ENCODE measurements around the gene MAN1A2.

The MAN1A2 gene

GRCh38 chr1:117362986-117363385, 4.3 kb upstream of the MAN1A2 start:
- no peak for DNase-seq

DNA sequence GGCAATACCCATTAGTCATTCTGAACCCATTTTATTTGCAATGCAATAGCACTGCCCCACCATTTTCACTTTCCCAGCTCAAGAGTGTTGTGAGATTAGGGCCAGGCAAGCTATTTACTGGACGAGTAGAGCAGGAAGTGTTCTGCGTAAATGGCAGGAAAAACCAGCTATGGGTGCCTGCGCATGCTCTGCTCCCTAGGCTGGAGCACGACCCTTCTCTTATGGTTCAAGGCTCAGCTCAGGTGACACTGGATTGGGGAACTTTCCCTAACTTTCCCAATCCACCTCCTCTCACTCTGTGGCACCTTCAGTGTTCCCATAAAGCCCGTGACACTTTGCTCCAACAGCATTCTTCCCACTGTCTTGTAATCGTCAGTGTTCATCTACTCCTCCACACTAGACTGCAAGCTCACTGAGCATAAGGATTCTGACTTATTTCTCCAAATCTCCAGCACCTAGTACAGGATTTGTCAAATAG, 3.6 kb upstream of the MAN1A2 start:
- DNase-seq, result no peak

GRCh38 chr1:117364240-117364639, 3.0 kb upstream of the MAN1A2 start:
- no peak for DNase-seq

- DNase-seq, result no peak
These were observed 1.7 kb upstream of the MAN1A2 start for GRCh38 chr1:117365350-117366176.

DNA sequence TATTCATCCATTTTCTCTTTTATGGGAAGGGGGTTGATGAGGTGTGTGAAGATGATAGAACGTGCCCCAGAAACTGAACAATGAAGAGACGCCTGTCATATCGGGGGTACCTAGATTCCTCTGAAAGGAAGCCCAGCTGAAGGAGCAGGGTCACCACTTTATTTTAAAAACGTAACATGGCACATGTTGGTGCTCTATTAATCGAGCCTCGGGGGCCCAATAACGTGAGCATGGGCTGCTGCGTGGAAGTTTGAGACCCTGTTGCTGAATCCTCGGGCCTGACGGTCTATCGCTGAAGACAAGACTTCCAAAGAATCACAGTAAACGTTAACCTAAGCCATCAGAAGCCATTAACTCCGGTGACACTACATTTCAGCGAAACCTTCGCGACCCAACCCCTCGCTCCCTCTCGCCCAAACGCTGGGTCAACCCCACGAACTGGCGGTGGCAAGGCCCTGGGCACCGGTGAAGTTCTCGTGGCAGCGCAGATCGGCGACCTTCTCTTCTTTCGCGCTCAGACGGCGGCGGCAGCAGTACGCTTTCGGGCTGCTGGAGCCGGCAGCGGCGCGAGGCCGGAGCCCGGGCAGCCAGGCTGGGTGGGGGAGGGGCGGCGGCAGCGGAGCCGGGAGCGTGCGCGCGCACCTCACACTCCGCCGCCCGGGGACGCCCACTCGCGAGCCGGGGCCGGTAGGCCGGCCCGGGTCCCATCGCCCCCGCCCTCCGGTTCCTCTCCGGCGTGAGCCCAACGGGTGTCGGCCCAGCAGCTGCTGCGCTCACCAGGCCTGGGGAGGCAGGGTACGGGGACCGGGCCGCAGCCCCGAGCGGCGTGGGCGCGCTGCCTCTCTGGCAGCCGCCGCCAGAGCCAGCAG, 838 bp upstream of the MAN1A2 start:
- DNase-seq, result peak; percentile 36

- DNase-seq, result no peak
These were observed 1.2 kb downstream of the MAN1A2 start for GRCh38 chr1:117368116-117369108.

- no peak for DNase-seq
These were observed 2.8 kb downstream of the MAN1A2 start for GRCh38 chr1:117370071-117370470.

- DNase-seq, result no peak
These were observed 3.3 kb downstream of the MAN1A2 start for GRCh38 chr1:117370509-117370908.

GRCh38 chr1:117371441-117372151, 4.3 kb downstream of the MAN1A2 start:
- DNase-seq, result no peak

- no peak for DNase-seq
These were observed 5.7 kb downstream of the MAN1A2 start for GRCh38 chr1:117372863-117373412.

GRCh38 chr1:117373932-117374331, 6.7 kb downstream of the MAN1A2 start:
- no peak for DNase-seq

- no peak for DNase-seq
These were observed 8.1 kb downstream of the MAN1A2 start for GRCh38 chr1:117375327-117375726.

GRCh38 chr1:117387060-117387633, 19.9 kb downstream of the MAN1A2 start:
- no peak for DNase-seq

DNA sequence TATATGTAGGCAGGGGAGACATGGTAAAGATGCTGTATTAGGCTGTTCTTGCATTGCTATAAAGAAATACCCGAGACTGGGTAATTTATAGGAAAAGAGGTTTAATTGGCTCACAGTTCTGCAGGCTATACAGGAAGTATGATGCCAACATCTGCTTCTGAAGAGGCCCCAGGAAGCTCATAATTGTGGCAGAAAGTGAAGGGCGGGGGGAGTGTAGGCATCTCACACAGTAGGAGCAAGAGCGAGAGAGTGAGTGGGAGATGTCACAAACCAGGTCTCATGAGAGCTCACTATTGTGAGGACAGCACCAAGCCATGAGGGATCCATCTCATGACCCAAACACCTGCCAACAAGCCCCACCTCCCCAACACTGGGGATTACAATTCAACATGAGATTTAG, 21.1 kb downstream of the MAN1A2 start:
- no peak for DNase-seq

DNA sequence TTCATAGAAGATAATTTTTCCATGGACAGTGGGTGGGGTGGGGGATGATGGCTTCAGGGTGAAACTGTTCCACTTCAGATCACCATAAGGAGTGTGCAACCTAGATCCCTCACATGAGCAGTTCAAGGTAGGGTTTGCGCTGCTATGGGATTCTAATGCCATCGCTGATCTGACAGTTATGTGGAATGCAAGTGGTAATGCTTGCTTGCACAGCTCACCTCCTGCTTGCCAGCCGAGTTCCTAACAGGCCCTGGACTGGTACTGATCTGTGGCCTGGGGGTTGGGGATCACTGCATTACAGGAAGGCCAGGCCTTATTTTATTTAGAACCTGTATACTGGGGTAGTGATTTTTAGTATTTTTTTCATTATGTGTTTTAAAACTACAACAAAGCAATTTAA, 22.0 kb downstream of the MAN1A2 start:
- DNase-seq, result no peak

- DNase-seq, result no peak
These were observed 22.5 kb downstream of the MAN1A2 start for GRCh38 chr1:117389779-117390178.

GRCh38 chr1:117392771-117393170, 25.5 kb downstream of the MAN1A2 start:
- DNase-seq, result no peak

- no peak for DNase-seq
These were observed 28.8 kb downstream of the MAN1A2 start for GRCh38 chr1:117396074-117396473.

- no peak for DNase-seq
These were observed 29.4 kb downstream of the MAN1A2 start for GRCh38 chr1:117396636-117397035.

DNA sequence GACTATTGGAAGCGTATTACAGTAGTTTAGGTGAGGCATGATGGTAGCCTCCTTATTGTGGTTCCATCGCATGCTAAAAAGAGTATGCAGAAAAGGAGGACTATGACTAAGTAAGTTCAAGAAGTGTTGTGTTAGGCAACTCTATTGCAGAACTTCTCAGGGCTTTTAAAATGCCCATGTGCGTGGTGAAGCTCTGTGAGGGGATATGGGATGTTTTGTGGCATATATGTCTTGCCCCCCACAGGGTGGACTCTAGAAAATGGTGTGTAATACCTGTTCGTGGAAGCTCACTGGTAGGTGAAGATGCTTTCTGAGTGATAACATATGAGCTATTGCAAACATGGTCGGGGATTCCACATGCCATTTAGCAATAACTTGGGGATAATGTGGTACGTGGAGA, 31.7 kb downstream of the MAN1A2 start:
- DNase-seq, result no peak

DNA sequence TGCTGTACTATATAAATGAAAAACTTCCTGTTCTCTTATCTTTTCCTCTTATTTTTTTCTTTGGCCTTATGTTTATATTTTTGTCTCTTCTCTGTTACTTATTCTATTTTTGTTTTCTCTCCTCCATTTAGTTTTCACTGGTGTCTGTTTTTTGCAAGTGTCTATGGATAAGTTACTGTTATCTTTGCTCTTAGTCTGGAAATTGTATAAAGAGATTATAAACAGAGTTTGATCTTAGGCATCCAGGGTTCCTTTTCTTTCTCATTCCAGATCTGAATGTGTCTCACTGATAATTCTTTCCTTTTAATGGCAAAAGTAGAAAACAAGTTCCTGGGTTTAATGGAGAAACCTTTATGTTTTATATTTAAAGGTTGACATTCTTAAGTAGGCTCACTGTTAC, 34.5 kb downstream of the MAN1A2 start:
- DNase-seq, result no peak

Measured in NCI-H748 treated with DMSO at 0.1 percent for 48 hours (cell line).